ENCODE data around the gene KRT7.

KRT7 gene

DNA sequence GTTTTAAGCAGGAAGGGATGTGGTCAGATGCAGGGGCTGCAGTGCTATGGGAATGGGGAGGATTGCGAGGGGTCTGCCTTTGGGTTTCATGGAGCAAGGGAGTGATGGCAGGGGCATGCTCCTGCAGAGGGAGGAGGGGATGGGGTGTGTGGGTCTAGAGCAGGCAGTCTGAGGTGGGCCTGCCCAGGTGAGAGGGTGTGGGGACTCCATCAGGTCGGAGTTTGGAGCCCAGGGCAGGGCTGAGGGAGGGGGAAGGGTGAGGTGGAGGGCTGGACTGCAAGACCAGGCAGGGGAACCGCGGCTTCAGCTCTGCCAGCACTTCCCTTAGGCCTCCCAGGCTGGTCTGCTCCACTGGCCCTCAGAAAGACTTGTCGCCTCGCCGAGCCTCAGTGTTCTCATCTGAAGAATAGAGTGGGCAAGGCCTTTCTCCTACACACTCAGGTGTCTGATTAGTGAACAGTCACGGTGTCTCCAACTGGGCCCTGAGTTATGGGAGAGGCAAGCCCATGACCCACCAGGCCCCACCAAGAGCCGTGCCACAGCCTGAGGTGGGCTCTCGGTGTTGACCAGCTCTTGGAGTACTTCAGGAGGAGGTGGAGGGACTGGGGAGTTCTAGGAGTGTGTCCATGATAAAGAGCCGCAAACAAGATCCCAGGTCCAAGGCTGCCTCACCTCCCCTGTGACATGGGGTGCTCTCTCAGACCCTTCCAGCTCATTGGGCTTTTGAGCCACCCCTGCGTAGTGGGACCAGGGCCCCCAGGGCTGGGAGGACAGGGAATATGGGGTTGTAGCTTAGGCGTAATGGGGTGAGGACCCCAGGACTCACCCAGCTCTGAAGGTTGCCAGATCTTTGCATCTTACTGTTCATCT is 21.1 kb upstream of the KRT7 start:
- no peak for DNase-seq (ENCODE audit: low read depth)

- DNase-seq (ENCODE audit: low read depth) = no peak
Measured at GRCh38 chr12:52212701-52213563, 20.1 kb upstream of the KRT7 start.

GRCh38 chr12:52213564-52214420 is 19.3 kb upstream of the KRT7 start:
- peak; percentile 18 for DNase-seq (ENCODE audit: low read depth)

- no peak for DNase-seq (ENCODE audit: low read depth)
Measured at GRCh38 chr12:52214421-52214802, 18.6 kb upstream of the KRT7 start.

DNA sequence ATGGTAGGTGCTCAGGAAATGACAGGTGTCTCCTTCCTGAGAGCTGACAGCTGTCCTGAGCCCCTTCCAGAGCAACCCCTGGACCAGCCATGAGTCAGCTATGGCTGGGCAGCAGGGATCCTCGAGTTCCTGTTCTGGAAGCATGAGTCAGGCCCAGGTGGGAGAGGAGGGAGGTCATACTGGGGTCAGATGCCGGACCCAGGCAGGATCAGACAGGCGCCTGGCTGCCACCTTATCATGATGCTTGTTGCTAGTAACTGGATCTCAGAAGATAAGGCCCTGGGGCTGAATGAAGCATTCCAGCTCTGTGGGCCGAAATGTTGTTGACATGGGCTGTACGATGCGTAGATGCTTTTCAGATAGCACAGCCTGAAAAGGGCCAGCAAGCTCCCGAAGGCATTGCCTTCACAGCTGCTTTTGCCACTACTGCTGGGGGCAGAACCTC is 17.4 kb upstream of the KRT7 start:
- DNase-seq (ENCODE audit: low read depth) = no peak

GRCh38 chr12:52216100-52216499 is 16.9 kb upstream of the KRT7 start:
- no peak for DNase-seq (ENCODE audit: low read depth)

DNA sequence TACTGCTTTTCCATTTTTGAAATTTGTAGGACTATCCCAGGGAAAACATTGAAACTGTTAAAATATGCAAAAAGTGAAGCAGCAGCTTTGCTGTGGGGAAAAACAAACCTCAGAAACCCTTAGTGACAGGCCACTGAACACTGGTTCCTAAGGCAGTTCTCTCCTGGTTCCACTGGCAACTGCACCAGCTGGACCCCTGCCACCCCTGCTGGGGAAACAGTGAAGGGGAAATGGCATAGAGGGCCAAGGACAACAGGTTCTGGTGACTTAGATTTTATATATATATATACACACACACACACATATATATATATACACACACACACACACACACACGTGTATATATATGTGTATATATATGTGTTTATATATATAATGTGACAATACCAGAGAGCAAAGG is 16.2 kb upstream of the KRT7 start:
- no peak for DNase-seq (ENCODE audit: low read depth)

- no peak for DNase-seq (ENCODE audit: low read depth)
Measured at GRCh38 chr12:52217223-52217622, 15.8 kb upstream of the KRT7 start.

- no peak for DNase-seq (ENCODE audit: low read depth)
Measured at GRCh38 chr12:52218001-52218400, 15.0 kb upstream of the KRT7 start.

DNA sequence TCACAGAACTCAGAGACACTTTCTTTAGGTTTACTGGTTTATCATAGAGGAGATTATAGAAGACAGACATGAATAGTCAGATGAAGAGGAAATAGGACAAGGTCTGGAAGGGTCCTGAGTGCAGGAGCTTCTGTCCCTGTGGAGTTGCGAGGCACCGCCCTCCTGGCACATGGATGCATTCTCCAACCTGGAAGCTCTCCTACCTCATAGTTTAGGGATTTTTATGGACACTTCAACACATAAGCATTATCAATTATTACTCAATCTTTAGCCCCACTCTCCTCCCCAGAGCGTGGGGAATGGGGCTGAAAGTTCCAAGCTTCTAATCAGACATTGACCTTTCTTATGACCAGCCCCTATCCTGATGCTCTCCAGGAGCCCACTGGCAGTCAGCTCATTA is 12.6 kb upstream of the KRT7 start:
- DNase-seq (ENCODE audit: low read depth) = no peak

GRCh38 chr12:52221070-52221781 is 11.8 kb upstream of the KRT7 start:
- no peak for DNase-seq (ENCODE audit: low read depth)

DNA sequence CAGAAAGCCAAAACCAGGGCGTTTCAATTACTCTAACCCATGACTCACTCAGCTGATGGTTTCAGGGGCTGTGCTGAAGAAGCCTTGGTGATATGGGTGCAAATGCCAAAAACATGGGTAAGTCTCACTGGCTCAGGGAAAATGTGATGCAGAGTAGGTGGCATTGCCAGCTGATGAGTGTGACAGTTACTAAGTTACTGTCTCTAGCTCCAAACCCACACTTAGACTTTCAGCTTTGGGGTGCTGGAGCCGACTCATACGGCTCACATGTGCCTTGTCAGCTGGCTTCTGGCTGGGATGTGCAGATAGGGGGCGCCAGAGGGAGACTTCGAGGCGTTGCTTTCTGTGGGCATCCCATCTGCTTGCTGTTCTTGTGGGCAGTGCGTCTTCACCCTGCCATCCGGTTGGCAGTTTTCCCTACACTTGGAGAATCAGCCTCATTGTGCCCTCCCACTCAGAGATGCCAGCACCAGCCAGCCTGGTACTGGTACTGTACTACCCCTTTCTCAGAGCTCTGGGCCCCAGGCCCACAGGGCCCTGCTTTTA is 11.1 kb upstream of the KRT7 start:
- peak; percentile 17 for DNase-seq (ENCODE audit: low read depth)

DNA sequence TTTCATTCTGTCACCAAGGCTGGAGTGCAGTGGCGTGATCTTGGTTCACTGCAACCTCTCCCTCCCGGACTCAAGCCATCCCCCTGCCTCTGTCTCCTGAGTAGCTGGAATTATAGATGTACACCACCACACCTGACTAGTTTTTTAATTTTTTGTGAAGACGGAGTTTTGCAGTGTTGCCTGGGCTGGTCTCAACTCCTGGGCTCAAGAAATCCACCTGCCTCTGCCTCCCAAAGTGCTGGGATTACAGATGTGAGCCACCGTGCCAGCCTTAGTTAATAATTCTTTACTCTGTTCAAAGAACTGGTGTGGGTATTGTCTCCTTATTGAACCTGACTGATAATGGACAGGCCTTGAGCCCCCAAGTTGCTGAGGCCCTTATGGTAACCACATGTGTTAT is 10.4 kb upstream of the KRT7 start:
- DNase-seq (ENCODE audit: low read depth) = no peak

DNA sequence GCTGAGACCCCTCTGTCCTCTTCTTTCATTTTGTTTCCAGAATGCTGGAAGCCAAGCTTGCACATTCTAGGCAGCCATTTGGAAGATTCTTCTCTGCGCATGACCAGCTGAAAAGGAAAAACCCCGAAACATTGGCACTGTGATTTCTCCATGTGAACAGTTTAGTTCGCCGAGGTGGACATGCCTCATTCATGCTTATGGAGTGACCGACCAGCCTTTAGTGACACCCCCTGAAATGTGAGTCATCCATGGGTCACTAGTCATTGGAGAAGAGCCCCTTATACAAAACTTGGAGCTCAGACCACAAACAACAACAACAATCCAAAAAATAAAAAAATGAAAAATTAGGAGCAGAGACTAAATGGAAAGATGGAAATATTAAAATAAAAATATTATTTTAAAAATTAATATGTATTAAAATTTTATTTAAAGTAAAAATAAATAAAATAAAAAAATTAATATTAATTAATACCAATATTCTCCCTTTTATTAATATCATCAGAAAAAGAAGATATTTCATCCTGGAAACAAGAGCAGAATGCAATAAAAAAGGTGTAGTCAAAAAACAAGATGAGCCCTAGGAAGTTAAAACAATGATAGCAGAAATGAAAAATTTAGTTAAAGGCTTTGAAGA is 9.5 kb upstream of the KRT7 start:
- DNase-seq (ENCODE audit: low read depth) = no peak

GRCh38 chr12:52224151-52224550 is 8.9 kb upstream of the KRT7 start:
- no peak for DNase-seq (ENCODE audit: low read depth)

DNA sequence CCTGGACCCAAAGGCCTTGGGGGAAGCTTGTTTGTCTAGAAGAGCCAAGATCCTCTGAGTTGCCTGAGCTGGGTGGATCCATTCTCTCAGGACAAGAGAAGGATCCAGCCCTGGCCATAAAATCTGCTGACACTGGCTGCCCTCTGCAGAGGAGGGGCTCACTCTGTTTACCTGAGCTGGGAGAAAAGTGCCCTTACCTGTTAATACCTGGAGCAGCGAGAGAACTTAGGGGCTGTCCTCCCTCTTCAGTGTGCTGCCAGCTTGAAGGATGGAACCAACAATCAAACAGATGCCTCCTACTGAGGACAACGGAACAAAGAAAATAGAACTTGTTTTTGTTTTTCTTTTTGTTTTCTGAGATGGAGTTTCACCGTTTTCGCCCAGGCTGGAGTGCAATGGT is 7.3 kb upstream of the KRT7 start:
- DNase-seq (ENCODE audit: low read depth) = no peak

DNA sequence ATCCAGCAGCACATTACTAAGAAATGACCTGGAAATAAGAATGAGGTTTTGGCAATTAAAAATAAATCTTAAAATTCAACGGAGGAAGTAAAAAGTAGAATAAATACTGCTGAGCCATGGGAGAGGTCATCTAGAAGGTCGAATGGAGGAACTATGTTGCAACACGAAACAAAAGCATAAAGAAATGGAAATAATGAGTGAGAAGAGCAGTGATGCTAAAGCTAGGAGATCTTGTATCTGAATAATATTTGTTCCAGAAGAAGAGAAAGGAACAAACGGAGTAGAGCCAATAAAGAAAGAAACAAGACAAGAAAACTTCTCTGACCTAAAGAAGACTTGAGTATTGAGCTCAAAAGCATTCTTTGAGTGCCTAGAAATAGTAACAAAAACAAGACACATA is 6.6 kb upstream of the KRT7 start:
- no peak for DNase-seq (ENCODE audit: low read depth)

DNA sequence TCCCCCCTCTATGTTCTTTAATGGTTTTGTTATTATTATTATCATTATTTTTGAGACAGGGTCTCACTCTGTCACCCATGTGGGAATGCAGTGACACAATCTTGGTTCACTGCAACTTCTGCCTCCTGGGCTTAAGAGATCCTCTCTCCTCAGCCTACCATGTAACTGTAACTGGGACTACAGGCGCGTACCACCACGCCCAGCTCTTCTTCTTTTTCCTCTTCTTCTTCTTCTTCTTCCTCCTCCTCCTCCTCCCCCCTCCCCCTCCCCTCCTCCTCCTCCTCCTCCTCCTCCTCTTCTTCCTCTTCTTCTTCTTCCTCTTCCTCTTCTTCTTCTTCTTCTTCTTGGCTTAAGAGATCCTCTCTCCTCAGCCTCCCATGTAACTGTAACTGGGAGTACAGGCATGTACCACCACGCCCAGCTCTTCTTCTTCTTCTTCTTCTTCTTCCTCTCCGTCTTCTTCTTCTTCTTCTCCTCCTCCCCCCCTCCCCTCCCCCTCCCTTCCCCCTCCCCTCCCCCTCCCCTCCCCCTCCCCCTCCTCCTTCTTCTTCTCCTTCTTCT is 5.4 kb upstream of the KRT7 start:
- no peak for DNase-seq (ENCODE audit: low read depth)

- no peak for DNase-seq (ENCODE audit: low read depth)
Measured at GRCh38 chr12:52228366-52228765, 4.7 kb upstream of the KRT7 start.

GRCh38 chr12:52228931-52229330 is 4.1 kb upstream of the KRT7 start:
- no peak for DNase-seq (ENCODE audit: low read depth)

Data from activated T-helper 9 cell treated with anti-CD3 and anti-CD28 coated beads, Interleukin-2, amount 50 U/mL, for 16 hours (primary cell).